ENCODE results near the gene MAP1LC3B2.

The MAP1LC3B2 gene

GRCh38 chr12:116551151-116551550 is 8.0 kb upstream of the MAP1LC3B2 start:
- no peak for TF ChIP-seq POLR2AphosphoS5 (IDR thresholded peaks at IDR 0.05; ENCODE audit: low read depth, low read length)
- no peak for TF ChIP-seq TAF1 (IDR thresholded peaks at IDR 0.05; ENCODE audit: borderline replicate concordance, insufficient read depth, low read length)
- no peak for TF ChIP-seq SIN3A (IDR thresholded peaks at IDR 0.05; ENCODE audit: borderline replicate concordance, insufficient read depth, low read length)
- TF ChIP-seq REST (IDR thresholded peaks at IDR 0.05; ENCODE audit: insufficient read depth in 1 of 2, low read depth in 2 of 2, low read length in 2 of 2) = no peak
- no peak for TF ChIP-seq FOXP2 (optimal IDR thresholded peaks at IDR 0.05; ENCODE audit: borderline replicate concordance, extremely low read depth, extremely low read length, insufficient read depth)

GRCh38 chr12:116551619-116551951 is 7.6 kb upstream of the MAP1LC3B2 start:
- no peak for TF ChIP-seq REST (IDR thresholded peaks at IDR 0.05; ENCODE audit: insufficient read depth in 1 of 2, low read depth in 2 of 2, low read length in 2 of 2)
- TF ChIP-seq SIN3A (IDR thresholded peaks at IDR 0.05; ENCODE audit: borderline replicate concordance, insufficient read depth, low read length) = no peak
- TF ChIP-seq TAF1 (IDR thresholded peaks at IDR 0.05; ENCODE audit: borderline replicate concordance, insufficient read depth, low read length) = no peak
- TF ChIP-seq POLR2AphosphoS5 (IDR thresholded peaks at IDR 0.05; ENCODE audit: low read depth, low read length) = no peak
- no peak for TF ChIP-seq FOXP2 (optimal IDR thresholded peaks at IDR 0.05; ENCODE audit: borderline replicate concordance, extremely low read depth, extremely low read length, insufficient read depth)

- TF ChIP-seq POLR2AphosphoS5 (IDR thresholded peaks at IDR 0.05; ENCODE audit: low read depth, low read length) (no peak), TAF1 (IDR thresholded peaks at IDR 0.05; ENCODE audit: borderline replicate concordance, insufficient read depth, low read length) (no peak), FOXP2 (optimal IDR thresholded peaks at IDR 0.05; ENCODE audit: borderline replicate concordance, extremely low read depth, extremely low read length, insufficient read depth) (no peak)
Measured at GRCh38 chr12:116551952-116552772, 7.0 kb upstream of the MAP1LC3B2 start.

GRCh38 chr12:116552773-116553373 is 6.3 kb upstream of the MAP1LC3B2 start:
- TF ChIP-seq FOXP2 (optimal IDR thresholded peaks at IDR 0.05; ENCODE audit: borderline replicate concordance, extremely low read depth, extremely low read length, insufficient read depth) = no peak
- no peak for TF ChIP-seq SIN3A (IDR thresholded peaks at IDR 0.05; ENCODE audit: borderline replicate concordance, insufficient read depth, low read length)

GRCh38 chr12:116556356-116556952 is 2.7 kb upstream of the MAP1LC3B2 start:
- TF ChIP-seq FOXP2 (optimal IDR thresholded peaks at IDR 0.05; ENCODE audit: borderline replicate concordance, extremely low read depth, extremely low read length, insufficient read depth) = no peak
- no peak for TF ChIP-seq POLR2AphosphoS5 (IDR thresholded peaks at IDR 0.05; ENCODE audit: low read depth, low read length)

- no peak for TF ChIP-seq REST (IDR thresholded peaks at IDR 0.05; ENCODE audit: insufficient read depth in 1 of 2, low read depth in 2 of 2, low read length in 2 of 2)
- TF ChIP-seq TAF1 (IDR thresholded peaks at IDR 0.05; ENCODE audit: borderline replicate concordance, insufficient read depth, low read length) = no peak
Measured at GRCh38 chr12:116556964-116557698, 2.0 kb upstream of the MAP1LC3B2 start.
